ENCODE results near the gene AUP1. TPM values are rescaled to one million over a fixed set of nuclear protein-coding genes. Genes with fewer than 3 reads are reported as not detected.

Gene AUP1
- total and polyA plus RNA-seq, 10 of the 15 experiments (the other 5 are each of a cell fraction or from before 2014, with no cell fraction given), result 39.1 to 215 (median 138) TPM

DNA sequence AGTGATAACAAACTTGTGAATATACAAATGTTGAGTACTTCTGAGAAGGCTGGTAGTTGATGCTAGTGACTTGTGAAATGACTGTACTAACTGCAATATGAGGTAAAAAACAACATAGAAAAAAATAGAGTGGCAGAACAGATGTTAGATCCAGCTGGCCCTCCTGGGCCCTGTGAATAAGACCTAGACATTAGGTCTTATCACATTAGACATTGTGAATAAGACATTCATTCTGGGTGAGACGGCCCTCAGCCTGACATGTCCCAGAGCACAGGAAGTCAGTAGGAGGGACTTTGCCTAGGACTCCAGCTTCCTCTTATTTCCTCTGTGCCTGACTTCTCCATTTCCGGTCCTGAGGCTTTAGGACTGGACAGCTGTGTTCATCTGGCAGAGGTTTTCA, 47.9 kb upstream of the AUP1 start (continued):
- TF ChIP-seq KDM1A (IDR thresholded peaks at IDR 0.05; ENCODE audit: borderline replicate concordance) (no peak), BMI1 (IDR thresholded peaks at IDR 0.05; ENCODE audit: borderline replicate concordance) (no peak), FOXK2 (IDR thresholded peaks at IDR 0.05) (no peak), YBX1 (IDR thresholded peaks at IDR 0.05) (no peak), NR2C2 (IDR thresholded peaks at IDR 0.05; ENCODE audit: borderline replicate concordance, control insufficient read depth, insufficient read length, low read depth) (no peak), HDAC2 (IDR thresholded peaks at IDR 0.05) (no peak), TCF7 (IDR thresholded peaks at IDR 0.05; ENCODE audit: borderline replicate concordance) (no peak), RUNX3 (IDR thresholded peaks at IDR 0.05; ENCODE audit: low read length) (no peak; the same call in 1 of the 2 replicates), RELA (IDR thresholded peaks at IDR 0.05; ENCODE audit: borderline replicate concordance, partially characterized antibody) (no peak), ZBTB33 (IDR thresholded peaks at IDR 0.05) (no peak), NFIC (IDR thresholded peaks at IDR 0.05; ENCODE audit: low read depth, low read length) (no peak), EZH2 (IDR thresholded peaks at IDR 0.05; ENCODE audit: borderline replicate concordance, control insufficient read depth, low read depth, low read length) (no peak), CBFB (IDR thresholded peaks at IDR 0.05; ENCODE audit: low read depth) (no peak), POLR2A (IDR thresholded peaks at IDR 0.05; ENCODE audit: low read depth, low read length) (no peak), GABPA (IDR thresholded peaks at IDR 0.05; ENCODE audit: low read depth) (peak; percentile 78), TARDBP (IDR thresholded peaks at IDR 0.05; ENCODE audit: borderline replicate concordance) (no peak), RAD21 (IDR thresholded peaks at IDR 0.05; ENCODE audit: insufficient read depth, low read depth, low read length) (no peak), SIN3A (IDR thresholded peaks at IDR 0.05; ENCODE audit: low read depth, low read length) (no peak), POU2F2 (IDR thresholded peaks at IDR 0.05; ENCODE audit: borderline replicate concordance, low read depth, low read length) (no peak), MXI1 (IDR thresholded peaks at IDR 0.05; ENCODE audit: low read depth, low read length) (no peak)
- TF ChIP-seq, protein P1, sequence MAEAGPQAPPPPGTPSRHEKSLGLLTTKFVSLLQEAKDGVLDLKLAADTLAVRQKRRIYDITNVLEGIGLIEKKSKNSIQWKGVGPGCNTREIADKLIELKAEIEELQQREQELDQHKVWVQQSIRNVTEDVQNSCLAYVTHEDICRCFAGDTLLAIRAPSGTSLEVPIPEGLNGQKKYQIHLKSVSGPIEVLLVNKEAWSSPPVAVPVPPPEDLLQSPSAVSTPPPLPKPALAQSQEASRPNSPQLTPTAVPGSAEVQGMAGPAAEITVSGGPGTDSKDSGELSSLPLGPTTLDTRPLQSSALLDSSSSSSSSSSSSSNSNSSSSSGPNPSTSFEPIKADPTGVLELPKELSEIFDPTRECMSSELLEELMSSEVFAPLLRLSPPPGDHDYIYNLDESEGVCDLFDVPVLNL (IDR thresholded peaks at IDR 0.05; ENCODE audit: low read depth, low read length), result no peak
- TF ChIP-seq, protein P2, sequence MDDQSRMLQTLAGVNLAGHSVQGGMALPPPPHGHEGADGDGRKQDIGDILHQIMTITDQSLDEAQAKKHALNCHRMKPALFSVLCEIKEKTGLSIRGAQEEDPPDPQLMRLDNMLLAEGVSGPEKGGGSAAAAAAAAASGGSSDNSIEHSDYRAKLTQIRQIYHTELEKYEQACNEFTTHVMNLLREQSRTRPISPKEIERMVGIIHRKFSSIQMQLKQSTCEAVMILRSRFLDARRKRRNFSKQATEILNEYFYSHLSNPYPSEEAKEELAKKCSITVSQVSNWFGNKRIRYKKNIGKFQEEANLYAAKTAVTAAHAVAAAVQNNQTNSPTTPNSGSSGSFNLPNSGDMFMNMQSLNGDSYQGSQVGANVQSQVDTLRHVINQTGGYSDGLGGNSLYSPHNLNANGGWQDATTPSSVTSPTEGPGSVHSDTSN (IDR thresholded peaks at IDR 0.05; ENCODE audit: insufficient replicate concordance, low read depth, low read length), result no peak
- TF ChIP-seq, protein P3, sequence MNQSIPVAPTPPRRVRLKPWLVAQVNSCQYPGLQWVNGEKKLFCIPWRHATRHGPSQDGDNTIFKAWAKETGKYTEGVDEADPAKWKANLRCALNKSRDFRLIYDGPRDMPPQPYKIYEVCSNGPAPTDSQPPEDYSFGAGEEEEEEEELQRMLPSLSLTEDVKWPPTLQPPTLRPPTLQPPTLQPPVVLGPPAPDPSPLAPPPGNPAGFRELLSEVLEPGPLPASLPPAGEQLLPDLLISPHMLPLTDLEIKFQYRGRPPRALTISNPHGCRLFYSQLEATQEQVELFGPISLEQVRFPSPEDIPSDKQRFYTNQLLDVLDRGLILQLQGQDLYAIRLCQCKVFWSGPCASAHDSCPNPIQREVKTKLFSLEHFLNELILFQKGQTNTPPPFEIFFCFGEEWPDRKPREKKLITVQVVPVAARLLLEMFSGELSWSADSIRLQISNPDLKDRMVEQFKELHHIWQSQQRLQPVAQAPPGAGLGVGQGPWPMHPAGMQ (IDR thresholded peaks at IDR 0.05; ENCODE audit: borderline replicate concordance), result no peak
- TF ChIP-seq, protein P4, sequence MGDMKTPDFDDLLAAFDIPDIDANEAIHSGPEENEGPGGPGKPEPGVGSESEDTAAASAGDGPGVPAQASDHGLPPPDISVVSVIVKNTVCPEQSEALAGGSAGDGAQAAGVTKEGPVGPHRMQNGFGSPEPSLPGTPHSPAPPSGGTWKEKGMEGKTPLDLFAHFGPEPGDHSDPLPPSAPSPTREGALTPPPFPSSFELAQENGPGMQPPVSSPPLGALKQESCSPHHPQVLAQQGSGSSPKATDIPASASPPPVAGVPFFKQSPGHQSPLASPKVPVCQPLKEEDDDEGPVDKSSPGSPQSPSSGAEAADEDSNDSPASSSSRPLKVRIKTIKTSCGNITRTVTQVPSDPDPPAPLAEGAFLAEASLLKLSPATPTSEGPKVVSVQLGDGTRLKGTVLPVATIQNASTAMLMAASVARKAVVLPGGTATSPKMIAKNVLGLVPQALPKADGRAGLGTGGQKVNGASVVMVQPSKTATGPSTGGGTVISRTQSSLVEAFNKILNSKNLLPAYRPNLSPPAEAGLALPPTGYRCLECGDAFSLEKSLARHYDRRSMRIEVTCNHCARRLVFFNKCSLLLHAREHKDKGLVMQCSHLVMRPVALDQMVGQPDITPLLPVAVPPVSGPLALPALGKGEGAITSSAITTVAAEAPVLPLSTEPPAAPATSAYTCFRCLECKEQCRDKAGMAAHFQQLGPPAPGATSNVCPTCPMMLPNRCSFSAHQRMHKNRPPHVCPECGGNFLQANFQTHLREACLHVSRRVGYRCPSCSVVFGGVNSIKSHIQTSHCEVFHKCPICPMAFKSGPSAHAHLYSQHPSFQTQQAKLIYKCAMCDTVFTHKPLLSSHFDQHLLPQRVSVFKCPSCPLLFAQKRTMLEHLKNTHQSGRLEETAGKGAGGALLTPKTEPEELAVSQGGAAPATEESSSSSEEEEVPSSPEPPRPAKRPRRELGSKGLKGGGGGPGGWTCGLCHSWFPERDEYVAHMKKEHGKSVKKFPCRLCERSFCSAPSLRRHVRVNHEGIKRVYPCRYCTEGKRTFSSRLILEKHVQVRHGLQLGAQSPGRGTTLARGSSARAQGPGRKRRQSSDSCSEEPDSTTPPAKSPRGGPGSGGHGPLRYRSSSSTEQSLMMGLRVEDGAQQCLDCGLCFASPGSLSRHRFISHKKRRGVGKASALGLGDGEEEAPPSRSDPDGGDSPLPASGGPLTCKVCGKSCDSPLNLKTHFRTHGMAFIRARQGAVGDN (IDR thresholded peaks at IDR 0.05), result no peak

Data from GM12878 (cell line).